ENCODE data around the gene NBPF6.
"Not testable (repeated sequence)": the region's sequence is repeated elsewhere in the genome, so short reads cannot be mapped to it uniquely, and the experiment has no call there.

NBPF6 gene

GRCh38 chr1:108450043-108450442 lies at the start of gene NBPF6:
NBPF6 (plus strand) TSS chr1:108450343; CDS start chr1:108450602, 259 bp downstream.
- H3K36me3 ChIP-seq (ENCODE audit: insufficient read depth, low read length); H3K9ac ChIP-seq (ENCODE audit: low read depth, low read length); H3K4me1 ChIP-seq (ENCODE audit: insufficient read depth, low read length); H3K9me3 ChIP-seq (ENCODE audit: control insufficient read depth, insufficient read depth, low read length): not testable (repeated sequence)

DNA sequence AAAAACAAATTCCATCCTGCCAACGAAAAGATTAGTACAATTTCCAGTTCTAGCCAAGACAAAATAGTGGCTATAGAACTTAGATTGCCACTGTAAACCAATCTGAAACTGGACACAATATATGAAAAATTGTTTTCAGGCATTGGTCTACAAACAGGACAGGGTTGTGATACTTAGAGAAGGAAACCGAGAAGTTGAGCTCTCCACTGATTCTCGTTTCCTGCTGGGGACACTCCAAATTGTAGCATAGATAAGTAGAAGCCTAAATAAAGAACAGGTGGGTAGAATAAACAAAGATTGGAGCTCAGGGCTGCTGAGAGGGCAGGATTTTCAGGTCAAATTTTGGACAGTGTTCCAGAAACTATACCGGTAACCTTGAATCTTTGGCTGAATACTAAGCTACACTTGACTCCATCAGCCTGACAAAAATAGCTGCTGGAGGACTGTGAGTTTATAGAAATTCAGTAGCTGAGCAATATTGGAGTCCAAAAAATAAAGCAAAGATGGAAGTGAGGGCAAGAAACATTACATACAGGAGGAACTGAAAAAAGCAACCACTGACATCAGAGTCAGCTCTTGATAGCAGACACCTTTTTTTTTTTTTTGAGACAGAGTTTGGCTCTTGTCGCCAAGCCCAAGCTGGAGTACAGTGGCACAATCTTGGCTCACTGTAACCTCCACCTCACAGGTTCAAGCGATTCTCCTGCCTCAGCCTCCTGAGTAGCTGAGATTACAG lies 38.9 kb upstream of the NBPF6 start:
- not testable (repeated sequence) for H3K36me3 ChIP-seq (ENCODE audit: insufficient read depth, low read length); H3K9me3 ChIP-seq (ENCODE audit: control insufficient read depth, insufficient read depth, low read length); H3K9ac ChIP-seq (ENCODE audit: low read depth, low read length); H3K4me1 ChIP-seq (ENCODE audit: insufficient read depth, low read length)

DNA sequence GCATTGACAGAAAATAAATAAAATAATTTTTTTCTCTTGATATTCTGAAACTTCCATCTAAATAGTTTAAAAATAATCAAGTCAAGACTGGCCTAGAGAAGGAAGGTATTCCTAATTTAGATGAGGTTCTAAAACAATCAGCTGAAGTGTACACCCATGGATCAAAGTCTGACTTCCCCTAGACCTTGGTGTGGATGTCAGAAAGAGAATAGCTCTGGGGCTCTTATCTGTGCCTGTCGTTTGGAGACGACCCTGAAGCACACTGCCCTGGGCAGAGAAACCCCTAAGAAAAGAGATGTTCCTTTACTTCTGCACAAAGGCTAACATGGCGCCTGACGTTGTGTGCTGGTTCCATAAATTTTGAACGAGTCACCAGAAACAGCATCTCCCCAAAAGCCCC lies 30.0 kb upstream of the NBPF6 start:
- not testable (repeated sequence) for H3K4me1 ChIP-seq (ENCODE audit: insufficient read depth, low read length); H3K9me3 ChIP-seq (ENCODE audit: control insufficient read depth, insufficient read depth, low read length); H3K36me3 ChIP-seq (ENCODE audit: insufficient read depth, low read length); H3K9ac ChIP-seq (ENCODE audit: low read depth, low read length)

GRCh38 chr1:108421061-108421916 lies 28.9 kb upstream of the NBPF6 start:
- not testable (repeated sequence) for H3K36me3 ChIP-seq (ENCODE audit: insufficient read depth, low read length); H3K9me3 ChIP-seq (ENCODE audit: control insufficient read depth, insufficient read depth, low read length); H3K4me1 ChIP-seq (ENCODE audit: insufficient read depth, low read length); H3K9ac ChIP-seq (ENCODE audit: low read depth, low read length)

DNA sequence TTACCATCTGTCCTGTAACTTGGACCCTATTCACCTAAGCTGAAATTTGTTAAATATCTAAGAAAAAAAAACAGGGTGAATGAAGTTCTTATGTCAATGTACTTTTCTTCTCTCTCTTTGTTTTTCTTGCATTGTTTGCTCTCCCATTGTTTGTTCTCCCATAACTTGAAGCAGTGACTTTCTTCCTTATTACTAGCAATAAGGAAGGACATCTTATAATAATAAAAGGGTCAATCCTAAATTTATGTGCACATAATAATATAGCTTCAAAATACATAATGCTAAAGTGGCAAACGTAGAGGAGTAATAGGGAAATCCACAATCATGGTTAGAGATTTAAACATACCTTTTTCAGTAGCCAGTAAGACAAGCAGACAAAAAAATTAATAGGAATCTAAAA lies 23.3 kb upstream of the NBPF6 start:
- not testable (repeated sequence) for H3K9ac ChIP-seq (ENCODE audit: low read depth, low read length); H3K4me1 ChIP-seq (ENCODE audit: insufficient read depth, low read length); H3K9me3 ChIP-seq (ENCODE audit: control insufficient read depth, insufficient read depth, low read length); H3K36me3 ChIP-seq (ENCODE audit: insufficient read depth, low read length)

- not testable (repeated sequence) for H3K36me3 ChIP-seq (ENCODE audit: insufficient read depth, low read length); H3K9ac ChIP-seq (ENCODE audit: low read depth, low read length); H3K9me3 ChIP-seq (ENCODE audit: control insufficient read depth, insufficient read depth, low read length); H3K4me1 ChIP-seq (ENCODE audit: insufficient read depth, low read length)
Observed at GRCh38 chr1:108432002-108432401, 18.1 kb upstream of the NBPF6 start.

DNA sequence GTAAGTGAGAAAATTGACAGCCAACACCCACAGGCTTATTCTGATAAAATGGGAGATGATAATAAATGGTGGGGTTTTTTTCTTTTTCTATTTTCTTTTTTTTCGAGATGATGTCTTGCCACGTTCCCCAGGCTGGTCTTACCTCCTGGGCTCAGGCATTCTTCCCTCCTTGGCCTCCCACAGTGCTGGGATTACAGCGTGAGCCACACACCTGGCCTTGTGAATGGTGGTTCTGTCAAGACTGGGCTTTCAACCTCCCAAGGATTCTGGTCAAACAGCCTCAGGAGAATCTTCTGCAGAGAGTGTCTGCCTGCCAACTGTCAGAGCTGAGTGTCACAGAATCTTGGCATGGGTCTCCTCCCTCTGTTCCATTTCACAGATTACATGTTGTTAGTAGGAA lies 16.7 kb upstream of the NBPF6 start:
- H3K9ac ChIP-seq (ENCODE audit: low read depth, low read length); H3K9me3 ChIP-seq (ENCODE audit: control insufficient read depth, insufficient read depth, low read length); H3K36me3 ChIP-seq (ENCODE audit: insufficient read depth, low read length); H3K4me1 ChIP-seq (ENCODE audit: insufficient read depth, low read length): not testable (repeated sequence)

GRCh38 chr1:108438536-108438935 lies 11.6 kb upstream of the NBPF6 start:
- not testable (repeated sequence) for H3K4me1 ChIP-seq (ENCODE audit: insufficient read depth, low read length); H3K9me3 ChIP-seq (ENCODE audit: control insufficient read depth, insufficient read depth, low read length); H3K9ac ChIP-seq (ENCODE audit: low read depth, low read length); H3K36me3 ChIP-seq (ENCODE audit: insufficient read depth, low read length)

- H3K4me1 ChIP-seq (ENCODE audit: insufficient read depth, low read length); H3K36me3 ChIP-seq (ENCODE audit: insufficient read depth, low read length); H3K9me3 ChIP-seq (ENCODE audit: control insufficient read depth, insufficient read depth, low read length); H3K9ac ChIP-seq (ENCODE audit: low read depth, low read length): not testable (repeated sequence)
Observed at GRCh38 chr1:108454521-108454920, 4.4 kb downstream of the NBPF6 start.

DNA sequence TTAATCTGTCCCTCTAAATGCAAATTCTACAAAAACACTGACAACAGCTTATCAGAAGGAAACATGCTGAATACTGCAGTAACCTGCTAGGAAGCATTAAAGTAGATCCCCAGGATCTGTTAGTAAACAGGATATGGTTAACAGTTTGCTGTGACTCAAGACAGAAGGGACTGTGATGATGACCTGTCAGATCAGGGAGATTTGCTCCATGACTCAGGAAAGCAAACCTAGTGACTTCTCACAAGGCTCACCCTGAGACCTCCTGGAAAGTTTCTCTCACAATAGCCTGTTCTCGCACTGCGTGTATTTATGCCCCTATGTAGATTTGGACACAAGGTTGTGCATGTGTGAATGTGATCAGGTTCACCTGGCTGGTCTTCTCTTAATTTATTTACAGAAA lies 8.5 kb downstream of the NBPF6 start:
- H3K9ac ChIP-seq (ENCODE audit: low read depth, low read length); H3K4me1 ChIP-seq (ENCODE audit: insufficient read depth, low read length); H3K36me3 ChIP-seq (ENCODE audit: insufficient read depth, low read length); H3K9me3 ChIP-seq (ENCODE audit: control insufficient read depth, insufficient read depth, low read length): not testable (repeated sequence)

GRCh38 chr1:108461758-108462157 lies 11.6 kb downstream of the NBPF6 start:
- not testable (repeated sequence) for H3K9me3 ChIP-seq (ENCODE audit: control insufficient read depth, insufficient read depth, low read length); H3K36me3 ChIP-seq (ENCODE audit: insufficient read depth, low read length); H3K9ac ChIP-seq (ENCODE audit: low read depth, low read length); H3K4me1 ChIP-seq (ENCODE audit: insufficient read depth, low read length)

GRCh38 chr1:108463962-108464361 lies 13.8 kb downstream of the NBPF6 start:
- H3K36me3 ChIP-seq (ENCODE audit: insufficient read depth, low read length); H3K9me3 ChIP-seq (ENCODE audit: control insufficient read depth, insufficient read depth, low read length); H3K9ac ChIP-seq (ENCODE audit: low read depth, low read length); H3K4me1 ChIP-seq (ENCODE audit: insufficient read depth, low read length): not testable (repeated sequence)

GRCh38 chr1:108466166-108466565 lies 16.0 kb downstream of the NBPF6 start:
- H3K36me3 ChIP-seq (ENCODE audit: insufficient read depth, low read length); H3K9me3 ChIP-seq (ENCODE audit: control insufficient read depth, insufficient read depth, low read length); H3K4me1 ChIP-seq (ENCODE audit: insufficient read depth, low read length); H3K9ac ChIP-seq (ENCODE audit: low read depth, low read length): not testable (repeated sequence)

GRCh38 chr1:108467155-108467554 lies 17.0 kb downstream of the NBPF6 start:
- not testable (repeated sequence) for H3K9me3 ChIP-seq (ENCODE audit: control insufficient read depth, insufficient read depth, low read length); H3K9ac ChIP-seq (ENCODE audit: low read depth, low read length); H3K4me1 ChIP-seq (ENCODE audit: insufficient read depth, low read length); H3K36me3 ChIP-seq (ENCODE audit: insufficient read depth, low read length)

GRCh38 chr1:108470750-108471149 lies 20.6 kb downstream of the NBPF6 start:
- not testable (repeated sequence) for H3K9me3 ChIP-seq (ENCODE audit: control insufficient read depth, insufficient read depth, low read length); H3K36me3 ChIP-seq (ENCODE audit: insufficient read depth, low read length); H3K9ac ChIP-seq (ENCODE audit: low read depth, low read length); H3K4me1 ChIP-seq (ENCODE audit: insufficient read depth, low read length)
